ENCODE results near the gene RAB20. TPM values are rescaled to one million over a fixed set of nuclear protein-coding genes. Genes with fewer than 3 reads are reported as not detected.

RAB20 gene
- total and polyA plus RNA-seq, 2 donors (not counting 1 experiment from before 2014, with no cell fraction given) = 2.4 to 4.6 TPM

DNA sequence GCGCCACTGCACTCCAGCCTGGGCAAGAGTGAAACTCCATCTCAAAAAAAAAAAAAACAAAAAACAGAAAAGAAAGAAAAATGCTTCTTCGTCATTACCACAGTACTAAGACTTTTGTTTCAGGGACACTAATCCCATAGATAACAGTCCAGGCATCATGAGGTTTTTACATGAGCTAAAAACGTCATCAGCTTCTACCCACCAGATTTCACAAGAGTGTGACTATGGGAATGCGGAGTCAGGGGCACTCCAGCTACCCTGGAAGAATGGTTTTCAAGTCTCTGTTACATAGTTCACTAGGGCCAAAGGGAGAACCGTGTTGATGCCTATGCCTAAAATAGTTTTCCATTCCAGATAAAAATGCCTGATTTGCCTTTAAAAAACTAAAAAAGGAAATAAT, 33.2 kb downstream of the RAB20 start:
- CTCF ChIA-PET = no interaction called here
- Histone ChIP-seq H3K36me3 (replicated peaks in 1 of 2; ENCODE audit: control extremely low read depth in 1 of 2, control insufficient read depth in 1 of 2, extremely low read depth in 1 of 2, insufficient read depth in 2 of 2, low read length in 1 of 2) (no peaks in the 10 kb centered on the region), H3K27ac (ENCODE audit: low read length in 2 of 2) (no peak overlapping the region), H3K4me2 (replicated peaks; ENCODE audit: low read depth, low read length, poor library complexity, severe bottlenecking) (no peak overlapping the region), H3K4me1 (ENCODE audit: control insufficient read depth in 2 of 2, insufficient read depth in 2 of 2, low read length in 2 of 2) (peaks cover 21 to 22% of the 10 kb centered on the region in 2 donors), H3K4me3 (ENCODE audit: control extremely low read depth in 1 of 5, extremely low read depth in 1 of 5, insufficient read depth in 1 of 5, low read depth in 2 of 5, low read length in 4 of 5) (no peak overlapping the region), H3K9me3 (ENCODE audit: control extremely low read depth in 1 of 3, control insufficient read depth in 2 of 3, insufficient read depth in 1 of 3, low read length in 2 of 3) (peaks cover 0 to 10% (median 0%) of the 10 kb centered on the region in 3 donors), H4K20me1 (ENCODE audit: control insufficient read depth, insufficient read depth, low read length, poor library complexity, severe bottlenecking) (no peaks in the 10 kb centered on the region), H3K79me2 (ENCODE audit: control insufficient read depth, insufficient read depth, low read length) (no peaks in the 10 kb centered on the region), H3K27me3 (replicated peaks in 1 of 4; ENCODE audit: control extremely low read depth in 1 of 4, control insufficient read depth in 3 of 4, insufficient read depth in 4 of 4, low read length in 3 of 4) (peaks cover 0 to 5% (median 0%) of the 10 kb centered on the region in 4 experiments), H3K9ac (ENCODE audit: low read length) (no peak overlapping the region), H2AFZ (ENCODE audit: insufficient read depth, low read depth, low read length, poor library complexity, severe bottlenecking) (no peak overlapping the region)
- H3K27me3 Mint-ChIP-seq = no peaks in the 10 kb centered on the region
- TF ChIP-seq EZH2 (IDR thresholded peaks at IDR 0.05; ENCODE audit: borderline replicate concordance, insufficient read depth, low read depth, low read length, poor library complexity, severe bottlenecking) (no peak), CTCF (IDR thresholded peaks at IDR 0.05) (no peak)
- DNase-seq = no peak
- intact Hi-C loops (cut with micrococcal nuclease) = loop anchor here (5.0 kb wide), 1 partner anchor 56 kb away; no protein-coding TSS in a partner anchor
- POLR2A ChIA-PET = no interaction called here
- H3K4me1 Mint-ChIP-seq = peaks cover 31% of the 10 kb centered on the region
- 100% methylated on average over 2 of the region's 5 CpGs for WGBS (ENCODE audit: insufficient coverage)
- no peaks in the 10 kb centered on the region for H3K9me3 Mint-ChIP-seq (ENCODE audit: insufficient read depth)
- no peak overlapping the region for H3K27ac Mint-ChIP-seq
- no peak for ATAC-seq (ENCODE audit: low read depth)
- H3K4me3 Mint-ChIP-seq = no peak overlapping the region

- no peak overlapping the region for H3K27ac ChIP-seq (ENCODE audit: low read length in 2 of 2)
- no peak overlapping the region for H2AFZ ChIP-seq (ENCODE audit: insufficient read depth, low read depth, low read length, poor library complexity, severe bottlenecking)
- Mint-ChIP-seq H3K4me1 (peaks cover 27% of the 10 kb centered on the region), H3K27me3 (no peaks in the 10 kb centered on the region), H3K9me3 (ENCODE audit: insufficient read depth) (no peaks in the 10 kb centered on the region), H3K4me3 (peak overlapping the region; percentile 37), H3K27ac (peak overlapping the region; percentile 37)
- H3K4me2 ChIP-seq (replicated peaks; ENCODE audit: low read depth, low read length, poor library complexity, severe bottlenecking) = peak overlapping the region; percentile 42
- no peaks in the 10 kb centered on the region for H3K79me2 ChIP-seq (ENCODE audit: control insufficient read depth, insufficient read depth, low read length)
- peaks cover 0 to 5% (median 0%) of the 10 kb centered on the region in 4 experiments for H3K27me3 ChIP-seq (replicated peaks in 1 of 4; ENCODE audit: control extremely low read depth in 1 of 4, control insufficient read depth in 3 of 4, insufficient read depth in 4 of 4, low read length in 3 of 4)
- intact Hi-C loops (cut with micrococcal nuclease) = loop anchor here (1.0 to 5.0 kb wide), 2 partner anchors 53 to 69 kb away; no protein-coding TSS in a partner anchor
- peaks cover 0 to 4% (median 0%) of the 10 kb centered on the region in 3 donors for H3K9me3 ChIP-seq (ENCODE audit: control extremely low read depth in 1 of 3, control insufficient read depth in 2 of 3, insufficient read depth in 1 of 3, low read length in 2 of 3)
- no peaks in the 10 kb centered on the region for H4K20me1 ChIP-seq (ENCODE audit: control insufficient read depth, insufficient read depth, low read length, poor library complexity, severe bottlenecking)
- H3K4me3 ChIP-seq (ENCODE audit: control extremely low read depth in 1 of 5, extremely low read depth in 1 of 5, insufficient read depth in 1 of 5, low read depth in 2 of 5, low read length in 4 of 5) = no peak overlapping the region
- ATAC-seq (ENCODE audit: low read depth) (peak; percentile 72), DNase-seq (peak; percentile 53)
- CTCF ChIA-PET = interaction anchor here (2.2 kb wide), 1 partner anchor 70 kb away, joined by 16 read pairs; no protein-coding TSS in a partner anchor
- TF ChIP-seq EZH2 (IDR thresholded peaks at IDR 0.05; ENCODE audit: borderline replicate concordance, insufficient read depth, low read depth, low read length, poor library complexity, severe bottlenecking) = no peak
- no peak for TF ChIP-seq CTCF (IDR thresholded peaks at IDR 0.05)
- H3K4me1 ChIP-seq (ENCODE audit: control insufficient read depth in 2 of 2, insufficient read depth in 2 of 2, low read length in 2 of 2) = peaks cover 20 to 21% of the 10 kb centered on the region in 2 donors
- H3K9ac ChIP-seq (ENCODE audit: low read length) = no peak overlapping the region
- no peaks in the 10 kb centered on the region for H3K36me3 ChIP-seq (replicated peaks in 1 of 2; ENCODE audit: control extremely low read depth in 1 of 2, control insufficient read depth in 1 of 2, extremely low read depth in 1 of 2, insufficient read depth in 2 of 2, low read length in 1 of 2)
- 28% methylated on average over 23 of the region's 25 CpGs for WGBS (ENCODE audit: insufficient coverage)
- POLR2A ChIA-PET = no interaction called here
Observed at GRCh38 chr13:110525328-110526319, 35.9 kb downstream of the RAB20 start.
